Measurements from ENCODE around the gene ATG2B.
"Not testable (repeated sequence)": the region's sequence is repeated elsewhere in the genome, so short reads cannot be mapped to it uniquely, and the experiment has no call there.

Gene ATG2B

DNA sequence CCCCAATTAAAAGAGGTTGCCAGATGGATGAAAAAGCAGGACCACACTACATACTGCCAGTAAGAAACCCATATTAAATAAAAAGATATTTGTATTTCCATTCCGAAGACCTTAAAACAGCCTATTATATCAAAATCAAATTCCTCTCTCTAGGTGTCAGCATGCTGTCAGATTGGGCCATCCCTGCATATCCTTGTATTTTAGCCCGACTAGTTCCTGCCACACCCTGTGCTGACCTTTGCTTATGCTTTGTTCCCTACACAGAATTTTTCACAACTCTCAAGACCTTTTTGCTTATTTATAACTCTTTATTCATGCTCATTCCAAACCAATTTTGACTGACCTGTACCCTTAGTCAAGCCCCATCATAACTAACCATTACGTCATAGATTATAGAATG lies 13.0 kb upstream of the ATG2B start:
- FAIRE-seq, result no peak

GRCh38 chr14:96373538-96373937 lies 10.4 kb upstream of the ATG2B start:
- no peak for FAIRE-seq

- no peak for FAIRE-seq
Observed at GRCh38 chr14:96370528-96370927, 7.4 kb upstream of the ATG2B start.

GRCh38 chr14:96368534-96368933 lies 5.4 kb upstream of the ATG2B start:
- FAIRE-seq, result no peak

DNA sequence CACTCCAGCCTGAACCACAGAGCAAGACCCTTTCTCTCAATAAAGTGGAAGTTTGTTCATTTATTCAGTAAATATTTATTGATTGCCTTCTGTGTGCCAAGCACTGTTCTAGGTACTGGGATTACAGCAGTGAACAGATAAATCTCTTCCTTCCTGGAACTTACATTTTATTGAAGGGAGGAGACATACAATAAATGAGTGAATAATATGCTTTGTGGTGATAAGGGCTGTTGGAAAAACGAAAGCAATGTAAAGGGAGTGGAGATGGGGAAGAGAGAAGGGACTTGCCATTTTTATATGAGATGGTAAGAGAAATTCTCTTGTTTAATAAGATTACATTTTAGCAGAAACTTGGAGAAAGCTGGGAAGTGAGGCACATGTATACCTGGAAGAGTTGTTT lies 1.8 kb upstream of the ATG2B start:
- no peak for FAIRE-seq

DNA sequence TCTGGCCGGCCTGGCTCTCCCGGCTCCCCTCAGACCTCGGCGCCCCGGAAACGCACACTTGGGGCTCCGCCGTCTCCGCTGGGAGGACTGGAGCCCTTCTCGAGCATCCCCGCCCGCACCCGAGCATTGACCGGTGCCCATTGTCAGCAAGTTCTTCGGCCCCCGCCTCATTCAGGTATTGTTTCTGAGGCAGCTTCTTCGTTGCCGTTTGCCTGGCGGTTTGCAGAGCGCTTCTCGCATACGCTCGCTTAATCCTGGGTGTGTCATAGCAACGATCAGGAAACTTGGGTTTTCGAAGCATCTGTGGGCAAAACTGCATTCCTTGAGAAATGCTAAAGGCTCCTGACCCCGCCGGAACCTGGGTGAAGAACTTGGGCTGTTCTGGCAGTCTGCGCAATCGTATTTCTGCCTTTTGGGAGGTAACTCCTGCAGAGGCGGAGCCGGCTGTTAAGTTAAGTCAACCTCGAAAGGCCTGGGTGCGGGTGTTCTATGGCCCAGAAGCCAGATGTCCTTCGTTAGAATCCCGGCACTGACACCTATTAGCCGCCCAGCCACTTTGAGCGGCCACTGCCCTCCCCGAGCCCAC lies 703 bp upstream of the ATG2B start:
- no peak for FAIRE-seq

DNA sequence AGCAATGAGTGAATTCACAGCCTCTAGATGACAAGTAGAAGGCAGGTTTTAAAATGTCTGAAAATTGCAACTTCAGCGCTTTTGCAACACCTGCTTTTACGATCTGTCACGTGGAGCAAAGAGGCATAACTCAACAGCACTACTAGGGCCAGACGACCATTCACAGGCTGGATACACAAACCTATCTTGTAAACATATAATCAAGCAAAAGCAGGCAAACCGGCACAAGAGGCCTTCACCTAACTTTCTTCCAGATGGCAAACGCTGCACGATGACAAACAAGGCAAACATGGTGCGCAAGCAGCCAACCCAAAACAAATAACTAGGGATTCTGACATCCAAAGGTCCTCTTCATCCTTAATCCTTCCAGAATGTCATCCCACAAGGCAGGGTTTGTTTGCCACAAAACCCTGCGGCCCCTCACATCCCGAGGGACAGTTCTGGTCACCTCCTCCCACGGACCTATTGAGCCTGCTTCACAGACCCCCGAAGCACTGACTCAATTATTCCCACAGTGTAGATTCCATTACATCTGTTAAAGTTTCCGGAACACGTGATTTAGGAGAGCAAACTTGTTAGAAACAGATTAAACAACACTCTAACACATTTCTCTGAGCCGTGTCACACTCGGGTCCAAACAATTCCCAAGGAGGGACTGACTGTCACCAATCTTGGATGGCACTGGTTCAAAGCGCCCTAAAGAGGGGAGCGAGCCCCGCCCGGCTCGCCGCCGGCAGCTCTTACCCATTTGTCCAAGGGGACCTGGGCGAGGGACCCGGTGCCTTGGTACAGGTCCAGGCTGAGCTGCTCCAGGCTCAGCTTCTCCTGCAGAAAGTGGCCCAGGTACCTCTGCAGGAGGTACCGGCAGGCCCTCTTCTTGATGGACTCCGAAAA lies 823 bp downstream of the ATG2B start:
- no peak for FAIRE-seq

DNA sequence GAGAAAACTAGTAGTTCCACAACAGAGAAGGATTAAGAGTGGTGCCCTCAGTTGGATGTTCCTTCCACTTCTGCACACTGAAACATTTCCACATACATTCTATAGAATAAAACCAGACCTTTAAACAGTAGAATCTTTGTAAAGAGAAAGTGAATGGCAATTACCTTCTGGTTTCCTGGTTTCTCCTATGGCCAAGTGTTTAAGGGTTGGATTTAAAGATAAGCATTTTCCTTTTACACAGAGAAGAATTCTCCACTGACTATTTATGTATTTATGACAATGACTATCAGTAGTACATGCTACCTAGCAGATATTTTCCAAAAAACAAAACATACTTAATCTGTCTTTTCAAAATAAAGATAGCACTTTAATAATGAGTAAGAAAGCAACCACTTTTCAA lies 3.2 kb downstream of the ATG2B start:
- no peak for FAIRE-seq

DNA sequence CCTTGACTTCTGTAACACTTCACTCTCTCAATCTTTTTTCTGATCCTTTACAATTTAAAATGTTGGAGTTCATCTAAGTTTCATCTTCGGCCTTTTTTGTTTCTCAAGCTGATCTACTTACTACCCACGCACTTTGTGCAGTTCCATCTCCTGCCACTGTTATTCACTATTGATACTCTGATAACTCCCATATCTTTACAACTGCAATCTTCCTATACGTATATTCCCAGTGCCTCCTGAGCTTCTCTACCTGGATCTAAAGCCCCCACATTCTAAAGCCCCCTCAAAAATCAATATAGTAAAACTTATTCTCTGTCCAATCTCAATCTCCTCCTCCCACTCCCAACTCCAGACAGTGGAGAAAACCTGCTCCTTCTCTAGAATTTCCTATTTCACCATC lies 5.9 kb downstream of the ATG2B start:
- FAIRE-seq, result no peak

GRCh38 chr14:96354246-96354645 lies 8.9 kb downstream of the ATG2B start:
- FAIRE-seq, result no peak

GRCh38 chr14:96352708-96353107 lies 10.4 kb downstream of the ATG2B start:
- FAIRE-seq, result no peak

DNA sequence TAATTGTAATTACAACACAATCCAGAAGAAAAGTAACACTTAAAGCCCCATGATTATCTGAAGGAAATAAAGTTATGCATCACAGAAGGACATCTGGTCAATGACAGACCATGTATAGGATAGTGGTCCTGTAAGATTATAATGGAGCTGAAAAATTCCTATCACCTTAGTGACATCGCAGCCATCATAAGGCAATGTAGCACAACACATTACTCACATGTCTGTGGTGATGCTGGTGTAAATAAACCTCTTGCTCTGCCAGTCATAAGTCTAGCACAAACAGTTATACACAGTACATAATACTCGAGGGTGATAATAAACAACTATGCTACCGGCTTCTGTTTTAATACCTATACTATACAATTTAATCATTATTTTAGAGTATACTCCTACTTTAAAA lies 11.2 kb downstream of the ATG2B start:
- FAIRE-seq, result no peak

- FAIRE-seq, result no peak
Observed at GRCh38 chr14:96349286-96350075, 13.7 kb downstream of the ATG2B start.

DNA sequence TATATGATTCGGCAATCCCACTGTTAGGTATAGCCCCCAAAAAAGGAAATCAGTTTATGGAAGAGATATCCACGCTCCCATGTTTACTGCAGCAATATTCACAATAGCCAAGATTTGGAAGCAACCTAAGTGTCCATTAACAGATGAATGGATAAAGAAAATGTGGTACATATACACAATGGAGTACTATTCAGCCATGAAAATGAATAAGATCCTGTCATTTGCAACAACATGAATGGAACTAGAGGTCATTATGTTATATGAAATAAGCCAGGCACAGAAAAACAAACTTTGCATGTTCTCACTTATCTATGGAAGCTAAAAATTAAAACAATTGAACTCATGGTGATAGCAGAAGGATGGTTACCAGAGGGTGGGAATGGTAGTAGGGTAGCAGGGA lies 15.2 kb downstream of the ATG2B start:
- FAIRE-seq, result not testable (repeated sequence)

GRCh38 chr14:96345669-96346068 lies 17.5 kb downstream of the ATG2B start:
- FAIRE-seq, result no peak

GRCh38 chr14:96341323-96341722 lies 21.8 kb downstream of the ATG2B start:
- no peak for FAIRE-seq

DNA sequence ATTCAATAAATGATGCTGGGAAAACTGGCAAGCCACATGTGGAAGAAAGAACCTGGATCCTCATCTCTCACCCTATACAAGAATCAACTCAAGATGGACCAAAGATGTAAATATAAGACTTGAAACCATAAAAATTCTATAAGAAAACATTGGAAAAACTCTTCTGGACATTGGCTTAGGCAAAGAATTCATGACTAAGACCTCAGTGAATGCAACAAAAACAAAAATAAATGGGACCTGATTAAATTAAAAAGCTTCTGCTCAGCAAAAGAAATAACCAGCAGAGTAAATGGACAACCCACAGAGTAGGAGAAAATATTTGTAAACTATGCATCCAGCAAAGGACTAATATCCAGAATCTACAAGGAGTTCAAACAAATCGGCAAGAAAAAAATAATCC lies 24.6 kb downstream of the ATG2B start:
- no peak for FAIRE-seq

- FAIRE-seq, result no peak
Observed at GRCh38 chr14:96324219-96324618, 38.9 kb downstream of the ATG2B start.

GRCh38 chr14:96320605-96321004 lies 42.5 kb downstream of the ATG2B start:
- FAIRE-seq, result no peak

DNA sequence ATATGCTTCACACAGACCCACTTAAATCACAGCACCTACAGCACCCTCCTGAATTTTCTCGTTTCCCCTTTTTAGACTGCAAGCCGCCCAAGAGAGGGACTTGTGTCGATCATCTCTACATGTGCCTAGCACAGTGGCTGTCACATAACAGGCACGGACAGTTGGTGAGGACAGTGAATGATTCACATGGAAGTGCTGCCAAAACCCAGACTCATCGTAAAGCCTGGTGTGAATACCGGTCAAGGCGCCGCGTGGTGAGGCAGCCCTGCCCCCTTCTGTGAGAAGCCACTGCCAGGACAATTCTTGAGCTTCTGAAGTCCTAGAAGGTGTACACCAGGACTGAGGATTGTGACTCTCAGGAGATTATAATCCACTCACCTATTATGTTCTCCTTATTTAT lies 44.3 kb downstream of the ATG2B start:
- no peak for FAIRE-seq

- no peak for FAIRE-seq
Observed at GRCh38 chr14:96316087-96316486, 47.1 kb downstream of the ATG2B start.

GRCh38 chr14:96310906-96311305 lies 52.2 kb downstream of the ATG2B start:
- FAIRE-seq, result no peak

- no peak for FAIRE-seq
Observed at GRCh38 chr14:96309896-96310330, 53.2 kb downstream of the ATG2B start.
